ENCODE results near the gene ADAM15.

DNA sequence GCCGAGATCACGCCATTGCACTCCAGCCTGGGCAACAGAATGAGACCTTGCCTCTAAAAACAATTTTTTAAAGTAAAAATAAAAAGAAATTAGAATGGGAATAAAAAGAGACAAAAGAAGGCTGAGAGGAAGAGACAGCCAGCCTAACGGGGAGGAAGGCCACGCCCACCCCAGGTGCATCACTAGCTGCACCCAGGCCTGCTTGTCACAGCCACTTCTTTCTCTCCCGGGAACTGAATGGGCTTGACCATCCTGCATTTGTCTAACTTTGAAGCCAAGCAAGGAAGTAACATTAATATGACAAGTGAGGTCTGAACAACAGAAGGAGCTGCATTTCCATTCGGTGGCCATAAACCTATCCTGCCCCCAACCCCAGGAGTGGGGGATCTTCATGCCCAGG, 55.7 kb downstream of the ADAM15 start:
- TF ChIP-seq, protein P1, sequence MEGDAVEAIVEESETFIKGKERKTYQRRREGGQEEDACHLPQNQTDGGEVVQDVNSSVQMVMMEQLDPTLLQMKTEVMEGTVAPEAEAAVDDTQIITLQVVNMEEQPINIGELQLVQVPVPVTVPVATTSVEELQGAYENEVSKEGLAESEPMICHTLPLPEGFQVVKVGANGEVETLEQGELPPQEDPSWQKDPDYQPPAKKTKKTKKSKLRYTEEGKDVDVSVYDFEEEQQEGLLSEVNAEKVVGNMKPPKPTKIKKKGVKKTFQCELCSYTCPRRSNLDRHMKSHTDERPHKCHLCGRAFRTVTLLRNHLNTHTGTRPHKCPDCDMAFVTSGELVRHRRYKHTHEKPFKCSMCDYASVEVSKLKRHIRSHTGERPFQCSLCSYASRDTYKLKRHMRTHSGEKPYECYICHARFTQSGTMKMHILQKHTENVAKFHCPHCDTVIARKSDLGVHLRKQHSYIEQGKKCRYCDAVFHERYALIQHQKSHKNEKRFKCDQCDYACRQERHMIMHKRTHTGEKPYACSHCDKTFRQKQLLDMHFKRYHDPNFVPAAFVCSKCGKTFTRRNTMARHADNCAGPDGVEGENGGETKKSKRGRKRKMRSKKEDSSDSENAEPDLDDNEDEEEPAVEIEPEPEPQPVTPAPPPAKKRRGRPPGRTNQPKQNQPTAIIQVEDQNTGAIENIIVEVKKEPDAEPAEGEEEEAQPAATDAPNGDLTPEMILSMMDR (IDR thresholded peaks at IDR 0.05), result no peak
- TF ChIP-seq POLR2A (IDR thresholded peaks at IDR 0.05), result no peak
